HG02623 (cell line): Measurements from ENCODE around the gene CCDC40.

Experiments used
- ATAC-seq: cut with Tn5 transposase; IDR thresholded peaks from one replicate; pipeline ENCODE4 v1.9.1; 2021; ENCODE audit warnings: moderate library complexity; ENCODE audit not compliant: unreplicated experiment

The CCDC40 gene

GRCh38 chr17:80100035-80100323 lies 63.5 kb downstream of the CCDC40 start:
- no peak for ATAC-seq

- ATAC-seq: peak; percentile 65
These were observed 64.8 kb downstream of the CCDC40 start, which contains the start of gene GAA for GRCh38 chr17:80101011-80101945. Gene GAA (plus strand): TSS chr17:80101581. CDS start chr17:80104587, 3,006 bp downstream.

- no peak for ATAC-seq
These were observed 65.7 kb downstream of the CCDC40 start for GRCh38 chr17:80101946-80102663.

- no peak for ATAC-seq
These were observed 66.4 kb downstream of the CCDC40 start for GRCh38 chr17:80102664-80103448.

GRCh38 chr17:80103449-80104085 lies 67.1 kb downstream of the CCDC40 start:
- no peak for ATAC-seq

- ATAC-seq: no peak
These were observed 68.0 kb downstream of the CCDC40 start for GRCh38 chr17:80104321-80104955.

- ATAC-seq: no peak
These were observed 68.5 kb downstream of the CCDC40 start for GRCh38 chr17:80104956-80105375.

- ATAC-seq: no peak
These were observed 69.3 kb downstream of the CCDC40 start for GRCh38 chr17:80105762-80106161.

GRCh38 chr17:80106176-80106575 lies 69.7 kb downstream of the CCDC40 start:
- no peak for ATAC-seq

GRCh38 chr17:80106751-80107150 lies 70.3 kb downstream of the CCDC40 start:
- no peak for ATAC-seq

GRCh38 chr17:80107231-80108021 lies 71.0 kb downstream of the CCDC40 start:
- ATAC-seq: no peak

GRCh38 chr17:80108036-80108971 lies 71.9 kb downstream of the CCDC40 start:
- no peak for ATAC-seq

- no peak for ATAC-seq
These were observed 72.7 kb downstream of the CCDC40 start for GRCh38 chr17:80109066-80109660.

GRCh38 chr17:80109713-80110446 lies 73.4 kb downstream of the CCDC40 start:
- ATAC-seq: no peak

- no peak for ATAC-seq
These were observed 74.0 kb downstream of the CCDC40 start for GRCh38 chr17:80110447-80110812.

- no peak for ATAC-seq
These were observed 74.7 kb downstream of the CCDC40 start for GRCh38 chr17:80110927-80111701.
